C4-2B (cell line): ENCODE results near the gene WWP2.

Experiments used
- CTCF ChIP-seq: fragments of 450-650 bp; conservative IDR thresholded peaks from 2 replicates; pipeline ENCODE4 v1.5.1; 2017; ENCODE audit warnings: mild to moderate bottlenecking
- ZFX ChIP-seq: fragments of 450-650 bp; IDR thresholded peaks from 2 replicates; pipeline ENCODE4 v1.6.1; 2017

GRCh38 chr16:69922200-69922599, 160.1 kb downstream of the WWP2 start:
- TF ChIP-seq CTCF (no peak), ZFX (no peak)
